Measurements from ENCODE around the gene MYRFL. TPM values are rescaled to one million over a fixed set of nuclear protein-coding genes. Genes with fewer than 3 reads are reported as not detected.

Gene MYRFL
- total RNA-seq, 1 experiment from 2014 or later = not detected

- intact Hi-C loops (cut with micrococcal nuclease) = no loop called here
- Mint-ChIP-seq H3K27ac (ENCODE audit: low read depth, unreplicated experiment) (no peak overlapping the region), H3K9me3 (ENCODE audit: unreplicated experiment) (no peaks in the 10 kb centered on the region), H3K36me3 (ENCODE audit: insufficient read depth, unreplicated experiment) (no peaks in the 10 kb centered on the region), H3K27me3 (ENCODE audit: insufficient read depth, unreplicated experiment) (no peaks in the 10 kb centered on the region), H3K4me3 (ENCODE audit: unreplicated experiment) (no peak overlapping the region), H3K4me1 (ENCODE audit: insufficient read depth, unreplicated experiment) (peaks cover 5% of the 10 kb centered on the region)
- BruUV-seq (replicated peaks) = no TSS peak
- CTCF ChIA-PET = interaction anchor here (1.0 to 1.2 kb wide), 2 partner anchors 10 to 54 kb away, joined by 3 to 4 read pairs; no protein-coding TSS in a partner anchor
- TF ChIP-seq CTCF (IDR thresholded peaks at IDR 0.05; ENCODE audit: unreplicated experiment) = no peak
- POLR2A ChIA-PET = no interaction called here
- no peak for DNase-seq (ENCODE audit: unreplicated experiment)
Observed at GRCh38 chr12:69910694-69911093, 85.7 kb downstream of the MYRFL start.

- Mint-ChIP-seq H3K27ac (ENCODE audit: low read depth, unreplicated experiment) (no peak overlapping the region), H3K4me1 (ENCODE audit: insufficient read depth, unreplicated experiment) (no peaks in the 10 kb centered on the region), H3K4me3 (ENCODE audit: unreplicated experiment) (no peak overlapping the region), H3K9me3 (ENCODE audit: unreplicated experiment) (no peaks in the 10 kb centered on the region), H3K27me3 (ENCODE audit: insufficient read depth, unreplicated experiment) (no peaks in the 10 kb centered on the region), H3K36me3 (ENCODE audit: insufficient read depth, unreplicated experiment) (no peaks in the 10 kb centered on the region)
- CTCF ChIA-PET = interaction anchor here (0.7 kb wide), 2 partner anchors 22 to 121 kb away, joined by 3 to 4 read pairs; no protein-coding TSS in a partner anchor
- TF ChIP-seq CTCF (IDR thresholded peaks at IDR 0.05; ENCODE audit: unreplicated experiment) = no peak
- intact Hi-C loops (cut with micrococcal nuclease) = no loop called here
- BruUV-seq (replicated peaks) = no TSS peak
- POLR2A ChIA-PET = interaction anchor here (0.6 kb wide), 1 partner anchor 209 kb away, joined by 3 read pairs; no protein-coding TSS in a partner anchor
- no peak for DNase-seq (ENCODE audit: unreplicated experiment)
Observed at GRCh38 chr12:69913526-69913925, 88.5 kb downstream of the MYRFL start.

GRCh38 chr12:69915964-69916363 lies 90.9 kb downstream of the MYRFL start:
- no peaks in the 10 kb centered on the region for H3K9me3 Mint-ChIP-seq (ENCODE audit: unreplicated experiment)
- no peaks in the 10 kb centered on the region for H3K36me3 Mint-ChIP-seq (ENCODE audit: insufficient read depth, unreplicated experiment)
- ChIA-PET CTCF (interaction anchor here (0.6 to 0.9 kb wide), 2 partner anchors 622 to 816 kb away, joined by 3 to 4 read pairs; no protein-coding TSS in a partner anchor), POLR2A (interaction anchor here (0.8 kb wide), 1 partner anchor 13 kb away, joined by 3 read pairs; no protein-coding TSS in a partner anchor)
- BruUV-seq (replicated peaks) = no TSS peak
- H3K27ac Mint-ChIP-seq (ENCODE audit: low read depth, unreplicated experiment) = no peak overlapping the region
- no peak overlapping the region for H3K4me3 Mint-ChIP-seq (ENCODE audit: unreplicated experiment)
- no peaks in the 10 kb centered on the region for H3K27me3 Mint-ChIP-seq (ENCODE audit: insufficient read depth, unreplicated experiment)
- intact Hi-C loops (cut with micrococcal nuclease) = no loop called here
- H3K4me1 Mint-ChIP-seq (ENCODE audit: insufficient read depth, unreplicated experiment) = no peaks in the 10 kb centered on the region
- DNase-seq (ENCODE audit: unreplicated experiment) = no peak
- no peak for TF ChIP-seq CTCF (IDR thresholded peaks at IDR 0.05; ENCODE audit: unreplicated experiment)

GRCh38 chr12:69916544-69917235 lies 91.7 kb downstream of the MYRFL start:
- TF ChIP-seq CTCF (IDR thresholded peaks at IDR 0.05; ENCODE audit: unreplicated experiment) = no peak
- intact Hi-C loops (cut with micrococcal nuclease) = no loop called here
- ChIA-PET POLR2A (interaction anchor here (0.8 kb wide), 1 partner anchor 12 kb away, joined by 3 read pairs; no protein-coding TSS in a partner anchor), CTCF (no interaction called here)
- H3K9me3 Mint-ChIP-seq (ENCODE audit: unreplicated experiment) = no peaks in the 10 kb centered on the region
- no peak overlapping the region for H3K27ac Mint-ChIP-seq (ENCODE audit: low read depth, unreplicated experiment)
- no peaks in the 10 kb centered on the region for H3K4me1 Mint-ChIP-seq (ENCODE audit: insufficient read depth, unreplicated experiment)
- no peak overlapping the region for H3K4me3 Mint-ChIP-seq (ENCODE audit: unreplicated experiment)
- BruUV-seq (replicated peaks) = no TSS peak
- H3K27me3 Mint-ChIP-seq (ENCODE audit: insufficient read depth, unreplicated experiment) = no peaks in the 10 kb centered on the region
- no peaks in the 10 kb centered on the region for H3K36me3 Mint-ChIP-seq (ENCODE audit: insufficient read depth, unreplicated experiment)
- DNase-seq (ENCODE audit: unreplicated experiment) = no peak
